ENCODE results near the gene ZNF560.

The ZNF560 gene

GRCh38 chr19:9435279-9436268 lies 62.8 kb downstream of the ZNF560 start, which contains the start of gene ZNF266:
Gene ZNF266 (minus strand): TSS chr19:9435573. CDS start chr19:9420089, 15,484 bp downstream.
- peak; percentile 87 to 90 for DNase-seq (ENCODE audit: low read depth in 2 of 2)

GRCh38 chr19:9431475-9431874 lies 66.9 kb downstream of the ZNF560 start:
- peak; percentile 19 to 50 for DNase-seq (ENCODE audit: low read depth in 2 of 2)

GRCh38 chr19:9430444-9430843 lies 68.0 kb downstream of the ZNF560 start:
- no peak for DNase-seq (ENCODE audit: low read depth in 2 of 2)

- DNase-seq (ENCODE audit: low read depth in 2 of 2), result no peak
Observed at GRCh38 chr19:9427941-9428340, 70.5 kb downstream of the ZNF560 start.

Measured in stimulated activated CD4-positive, alpha-beta T cell treated with anti-CD3 and anti-CD28 coated beads, Interleukin-4, amount 100 ng/mL, for 48 hours (primary cell).